Liver (tissue), 9 donors: ENCODE data around the gene GRK5. TPM values are rescaled to one million over a fixed set of nuclear protein-coding genes. Genes with fewer than 3 reads are reported as not detected.

Source experiments
- DNase-seq: peaks from one replicate; pipeline ENCODE4 v3.0.0-alpha.2; 2017; ENCODE audit warnings: low spot score
- H3K27ac ChIP-seq, 2 donors: one replicate each; pipeline ENCODE4 v1.7.0; 2013; ENCODE audit warnings: inconsistent platforms in 2 of 2, low read length in 2 of 2, control low read depth in 1 of 2, low read depth in 1 of 2, mild to moderate bottlenecking in 1 of 2
- H3K27me3 ChIP-seq, 4 donors: one replicate each; pipeline versions ENCODE4 v1.6.1 to v1.7.0; 2013; ENCODE audit warnings: low read length in 3 of 4, inconsistent platforms in 1 of 4, mild to moderate bottlenecking in 1 of 4, moderate library complexity in 1 of 4; ENCODE audit not compliant: control insufficient read depth in 4 of 4, insufficient read depth in 4 of 4
- H3K36me3 ChIP-seq, 4 donors: one replicate each; pipeline versions ENCODE4 v1.6.1 to v1.7.0; 2013; ENCODE audit warnings: low read length in 3 of 4, mild to moderate bottlenecking in 3 of 4, low read depth in 1 of 4, moderate library complexity in 1 of 4; ENCODE audit not compliant: control insufficient read depth in 4 of 4, insufficient read depth in 3 of 4
- H3K4me1 ChIP-seq, 4 donors: one replicate each; pipeline versions ENCODE4 v1.6.1 to v1.7.0; 2013; ENCODE audit warnings: low read length in 3 of 4, mild to moderate bottlenecking in 3 of 4, moderate library complexity in 1 of 4; ENCODE audit not compliant: control insufficient read depth in 4 of 4, insufficient read depth in 4 of 4
- H3K4me3 ChIP-seq, 3 donors: one replicate each; pipeline versions ENCODE4 v1.6.1 to v1.7.0; 2013; ENCODE audit warnings: low read length in 3 of 3, control low read depth in 1 of 3, low read depth in 1 of 3, mild to moderate bottlenecking in 1 of 3
- H3K9ac ChIP-seq, 2 donors: one replicate each; pipeline ENCODE4 v1.7.0; 2013; ENCODE audit warnings: low read length in 2 of 2, mild to moderate bottlenecking in 2 of 2, moderate library complexity in 2 of 2, control low read depth in 1 of 2, low read depth in 1 of 2
- H3K9me3 ChIP-seq, 4 donors: one replicate each; pipeline versions ENCODE4 v1.6.1 to v1.7.0; 2013; ENCODE audit warnings: low read length in 3 of 4; ENCODE audit not compliant: control insufficient read depth in 4 of 4
- EGR1 ChIP-seq, 2 donors: IDR thresholded peaks; 2 replicates each; pipeline ENCODE4 v1.6.1; 2016 to 2018; ENCODE audit warnings: antibody characterized with exemption in 2 of 2, low read depth in 2 of 2
- FOXA1 ChIP-seq: IDR thresholded peaks from 2 replicates; pipeline ENCODE4 v1.6.1; 2016; ENCODE audit warnings: antibody characterized with exemption
- FOXA2 ChIP-seq: IDR thresholded peaks from 2 replicates; pipeline ENCODE4 v1.6.1; 2016; ENCODE audit warnings: antibody characterized with exemption
- GABPA ChIP-seq, 2 donors: IDR thresholded peaks in 1 of 2; conservative IDR thresholded peaks in 1 of 2; 2 replicates each; pipeline ENCODE4 v1.6.1; 2016; ENCODE audit warnings: antibody characterized with exemption in 2 of 2, mild to moderate bottlenecking in 1 of 2, moderate library complexity in 1 of 2
- HNF4A ChIP-seq, 2 donors: conservative IDR thresholded peaks; 2 replicates each; pipeline ENCODE4 v1.6.1; 2016; ENCODE audit warnings: antibody characterized with exemption in 2 of 2, mild to moderate bottlenecking in 2 of 2
- HNF4G ChIP-seq: IDR thresholded peaks from 2 replicates; pipeline ENCODE4 v1.6.1; 2016; ENCODE audit warnings: antibody characterized with exemption
- NR2F2 ChIP-seq: IDR thresholded peaks from 2 replicates; pipeline ENCODE4 v1.6.1; 2016; ENCODE audit warnings: antibody characterized with exemption
- RAD21 ChIP-seq, 2 donors: IDR thresholded peaks; 2 replicates each; pipeline ENCODE4 v1.6.1; 2016; ENCODE audit warnings: antibody characterized with exemption in 2 of 2, mild to moderate bottlenecking in 2 of 2
- RXRA ChIP-seq, 2 donors: IDR thresholded peaks; 2 replicates each; pipeline ENCODE4 v1.6.1; 2017 to 2018; ENCODE audit warnings: antibody characterized with exemption in 2 of 2, mild to moderate bottlenecking in 1 of 2
- SP1 ChIP-seq: IDR thresholded peaks from 2 replicates; pipeline ENCODE4 v1.6.1; 2018; ENCODE audit warnings: antibody characterized with exemption, mild to moderate bottlenecking
- TAF1 ChIP-seq: conservative IDR thresholded peaks from 2 replicates; pipeline ENCODE4 v1.6.1; 2016; ENCODE audit warnings: antibody characterized with exemption, mild to moderate bottlenecking
- YY1 ChIP-seq: IDR thresholded peaks from 2 replicates; pipeline ENCODE4 v1.6.1; 2016; ENCODE audit warnings: antibody characterized with exemption, mild to moderate bottlenecking
- WGBS: extraction: QIAGEN DNeasy Blood & Tissue Kit; methylation state at CpG from one replicate; pipeline ENCODE4 v1.1.7; 2013; 5-methylcytosine and 5-hydroxymethylcytosine counted together
- polyA plus RNA-seq, 2 donors: library from polyadenylated mRNA; stranded (reverse) in 1 of 2; unstranded in 1 of 2; fragments of 200-250 nt in 1 of 2; fragments of >200 nt in 1 of 2; fragmentation: Nextera tagmentation in 1 of 2; extraction: Ambion mirVana in 1 of 2; gene quantifications; one replicate each; pipeline versions ENCODE4 v1.2.1 to v1.2.3, GENCODE V29; 2013 to 2015
- total RNA-seq, 2 donors: library from RNA; depleted of rRNA; stranded (reverse); fragments of >200 nt; gene quantifications; one replicate each; pipeline ENCODE4 v1.2.3, GENCODE V29; 2014
- TF ChIP-seq, protein P1 (sequence below): IDR thresholded peaks from 2 replicates; pipeline ENCODE4 v1.6.1; 2016; ENCODE audit warnings: antibody characterized with exemption
- TF ChIP-seq, protein P2 (sequence below): IDR thresholded peaks from 2 replicates; pipeline ENCODE4 v1.6.1; 2016; ENCODE audit warnings: antibody characterized with exemption, mild to moderate bottlenecking
- TF ChIP-seq, protein P3 (sequence below): IDR thresholded peaks from 2 replicates; pipeline ENCODE4 v1.6.1; 2016; ENCODE audit warnings: antibody characterized with exemption
- TF ChIP-seq, protein P4 (sequence below): IDR thresholded peaks from 2 replicates; pipeline ENCODE4 v1.6.1; 2016; ENCODE audit warnings: antibody characterized with exemption
- TF ChIP-seq, protein P5 (sequence below): fragments of 150-350 bp; IDR thresholded peaks from 2 replicates; pipeline ENCODE4 v1.5.1; 2017; ENCODE audit warnings: improper control_type of control experiment, low read depth, low read length; ENCODE audit not compliant: missing input control
- donor health status: healthy.
- donor health status: healthy.
- donor health status: healthy.
- donor health status: healthy.
- donor health status: healthy.

GRK5 gene
- total and polyA plus RNA-seq, 4 donors, result 2.1 to 6.6 (median 5.1) TPM

DNA sequence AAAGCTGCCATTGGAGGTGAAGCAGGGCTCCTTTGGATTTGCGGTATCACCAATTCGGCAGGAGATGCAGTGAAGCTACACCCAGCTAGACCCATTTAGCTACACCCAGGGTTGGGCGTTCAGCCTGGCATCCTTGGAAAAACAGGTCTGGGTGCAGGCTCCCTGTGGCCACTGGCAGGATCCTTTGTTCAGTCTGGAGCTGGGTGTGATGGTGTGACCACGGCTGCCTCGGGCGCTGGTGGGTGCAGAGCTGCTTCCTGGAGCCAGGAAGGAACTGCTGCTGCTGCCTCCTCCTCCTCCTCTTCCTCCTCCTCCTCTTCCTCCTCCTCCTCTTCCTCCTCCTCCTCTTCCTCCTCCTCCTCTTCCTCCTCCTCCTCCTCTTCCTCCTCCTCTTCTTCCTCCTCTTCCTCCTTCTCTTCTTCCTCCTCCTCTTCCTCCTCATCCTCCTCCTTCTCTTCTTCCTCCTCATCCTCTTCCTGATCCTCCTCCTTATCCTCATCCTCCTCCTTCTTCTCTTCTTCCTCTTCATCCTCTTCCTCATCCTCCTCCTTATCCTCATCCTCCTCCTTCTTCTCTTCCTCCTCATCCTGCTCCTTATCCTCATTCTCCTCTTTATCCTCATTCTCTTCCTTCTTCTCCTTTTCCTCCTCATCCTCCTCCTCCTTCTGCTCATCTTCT, 84.0 kb downstream of the GRK5 start:
- Histone ChIP-seq H3K36me3 (no peaks in the 10 kb centered on the region), H3K4me3 (no peak overlapping the region), H3K9me3 (no peaks in the 10 kb centered on the region), H3K27ac (no peak overlapping the region), H3K4me1 (peaks cover 7 to 30% (median 11%) of the 10 kb centered on the region in 4 donors), H3K9ac (no peak overlapping the region), H3K27me3 (no peaks in the 10 kb centered on the region)
- 67% methylated on average over 6 of the region's 6 CpGs for WGBS
- TF ChIP-seq, protein P1, sequence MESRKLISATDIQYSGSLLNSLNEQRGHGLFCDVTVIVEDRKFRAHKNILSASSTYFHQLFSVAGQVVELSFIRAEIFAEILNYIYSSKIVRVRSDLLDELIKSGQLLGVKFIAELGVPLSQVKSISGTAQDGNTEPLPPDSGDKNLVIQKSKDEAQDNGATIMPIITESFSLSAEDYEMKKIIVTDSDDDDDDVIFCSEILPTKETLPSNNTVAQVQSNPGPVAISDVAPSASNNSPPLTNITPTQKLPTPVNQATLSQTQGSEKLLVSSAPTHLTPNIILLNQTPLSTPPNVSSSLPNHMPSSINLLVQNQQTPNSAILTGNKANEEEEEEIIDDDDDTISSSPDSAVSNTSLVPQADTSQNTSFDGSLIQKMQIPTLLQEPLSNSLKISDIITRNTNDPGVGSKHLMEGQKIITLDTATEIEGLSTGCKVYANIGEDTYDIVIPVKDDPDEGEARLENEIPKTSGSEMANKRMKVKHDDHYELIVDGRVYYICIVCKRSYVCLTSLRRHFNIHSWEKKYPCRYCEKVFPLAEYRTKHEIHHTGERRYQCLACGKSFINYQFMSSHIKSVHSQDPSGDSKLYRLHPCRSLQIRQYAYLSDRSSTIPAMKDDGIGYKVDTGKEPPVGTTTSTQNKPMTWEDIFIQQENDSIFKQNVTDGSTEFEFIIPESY, result no peak
- no peak for TF ChIP-seq GABPA (IDR thresholded peaks at IDR 0.05 in 1 of 2, conservative IDR thresholded peaks at IDR 0.05 in 1 of 2)
- TF ChIP-seq, protein P2, sequence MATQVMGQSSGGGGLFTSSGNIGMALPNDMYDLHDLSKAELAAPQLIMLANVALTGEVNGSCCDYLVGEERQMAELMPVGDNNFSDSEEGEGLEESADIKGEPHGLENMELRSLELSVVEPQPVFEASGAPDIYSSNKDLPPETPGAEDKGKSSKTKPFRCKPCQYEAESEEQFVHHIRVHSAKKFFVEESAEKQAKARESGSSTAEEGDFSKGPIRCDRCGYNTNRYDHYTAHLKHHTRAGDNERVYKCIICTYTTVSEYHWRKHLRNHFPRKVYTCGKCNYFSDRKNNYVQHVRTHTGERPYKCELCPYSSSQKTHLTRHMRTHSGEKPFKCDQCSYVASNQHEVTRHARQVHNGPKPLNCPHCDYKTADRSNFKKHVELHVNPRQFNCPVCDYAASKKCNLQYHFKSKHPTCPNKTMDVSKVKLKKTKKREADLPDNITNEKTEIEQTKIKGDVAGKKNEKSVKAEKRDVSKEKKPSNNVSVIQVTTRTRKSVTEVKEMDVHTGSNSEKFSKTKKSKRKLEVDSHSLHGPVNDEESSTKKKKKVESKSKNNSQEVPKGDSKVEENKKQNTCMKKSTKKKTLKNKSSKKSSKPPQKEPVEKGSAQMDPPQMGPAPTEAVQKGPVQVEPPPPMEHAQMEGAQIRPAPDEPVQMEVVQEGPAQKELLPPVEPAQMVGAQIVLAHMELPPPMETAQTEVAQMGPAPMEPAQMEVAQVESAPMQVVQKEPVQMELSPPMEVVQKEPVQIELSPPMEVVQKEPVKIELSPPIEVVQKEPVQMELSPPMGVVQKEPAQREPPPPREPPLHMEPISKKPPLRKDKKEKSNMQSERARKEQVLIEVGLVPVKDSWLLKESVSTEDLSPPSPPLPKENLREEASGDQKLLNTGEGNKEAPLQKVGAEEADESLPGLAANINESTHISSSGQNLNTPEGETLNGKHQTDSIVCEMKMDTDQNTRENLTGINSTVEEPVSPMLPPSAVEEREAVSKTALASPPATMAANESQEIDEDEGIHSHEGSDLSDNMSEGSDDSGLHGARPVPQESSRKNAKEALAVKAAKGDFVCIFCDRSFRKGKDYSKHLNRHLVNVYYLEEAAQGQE, result no peak
- no peak for TF ChIP-seq TAF1
- TF ChIP-seq RAD21 (IDR thresholded peaks at IDR 0.05), result no peak
- no peak for DNase-seq

DNA sequence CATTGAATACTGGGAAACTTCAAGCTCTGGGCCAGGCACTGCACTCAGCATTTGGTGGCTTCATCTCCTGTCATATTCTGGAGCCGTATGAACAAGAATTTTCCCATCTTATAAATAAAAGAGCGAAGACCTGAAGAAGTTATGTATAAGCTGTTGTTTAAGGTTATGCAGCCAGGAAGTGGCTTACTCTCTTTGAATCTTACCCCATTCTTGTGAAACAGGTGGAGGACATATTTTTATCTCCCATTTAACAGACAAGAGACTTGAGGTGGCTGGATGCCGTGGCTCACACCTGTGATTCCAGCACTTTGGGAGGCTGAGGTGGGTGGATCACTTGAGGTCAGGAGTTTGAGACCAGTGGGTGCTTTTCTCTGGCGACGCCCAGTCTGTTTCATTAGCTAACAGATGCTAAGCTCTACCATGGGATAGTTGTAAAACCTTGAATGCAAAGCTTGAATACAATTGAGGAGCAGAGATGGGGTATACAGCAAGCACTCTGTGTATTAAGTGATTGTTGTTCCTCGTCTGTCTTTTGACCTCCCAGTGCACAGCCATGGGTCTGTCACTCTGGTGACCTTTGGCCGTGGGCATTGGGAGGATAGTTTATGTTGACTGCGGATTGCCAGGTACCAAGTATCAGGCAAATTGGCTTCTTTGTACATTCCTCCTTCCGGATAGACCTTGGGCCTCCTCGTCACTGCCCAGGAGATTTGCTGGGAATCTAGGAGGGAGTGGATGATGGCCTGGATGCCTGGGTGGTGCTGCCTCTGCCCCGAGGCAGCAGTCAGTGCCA, 85.8 kb downstream of the GRK5 start:
- Histone ChIP-seq H3K4me1 (peaks cover 5 to 30% (median 11%) of the 10 kb centered on the region in 4 donors), H3K9ac (no peak overlapping the region), H3K9me3 (no peaks in the 10 kb centered on the region), H3K4me3 (no peak overlapping the region), H3K27ac (no peak overlapping the region), H3K36me3 (peaks cover 0 to 1% (median 0%) of the 10 kb centered on the region in 4 donors), H3K27me3 (no peaks in the 10 kb centered on the region)
- TF ChIP-seq, protein P3, sequence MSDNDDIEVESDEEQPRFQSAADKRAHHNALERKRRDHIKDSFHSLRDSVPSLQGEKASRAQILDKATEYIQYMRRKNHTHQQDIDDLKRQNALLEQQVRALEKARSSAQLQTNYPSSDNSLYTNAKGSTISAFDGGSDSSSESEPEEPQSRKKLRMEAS, result no peak
- no peak for TF ChIP-seq NR2F2
- no peak for TF ChIP-seq FOXA1
- TF ChIP-seq SP1, result no peak
- TF ChIP-seq RXRA (IDR thresholded peaks at IDR 0.05), result peak in 1 of 2 donors; percentile 58
- no peak for TF ChIP-seq GABPA (IDR thresholded peaks at IDR 0.05 in 1 of 2, conservative IDR thresholded peaks at IDR 0.05 in 1 of 2)
- TF ChIP-seq, protein P4, sequence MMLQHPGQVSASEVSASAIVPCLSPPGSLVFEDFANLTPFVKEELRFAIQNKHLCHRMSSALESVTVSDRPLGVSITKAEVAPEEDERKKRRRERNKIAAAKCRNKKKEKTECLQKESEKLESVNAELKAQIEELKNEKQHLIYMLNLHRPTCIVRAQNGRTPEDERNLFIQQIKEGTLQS, result no peak
- TF ChIP-seq, protein P2, result no peak
- TF ChIP-seq HNF4A (conservative IDR thresholded peaks at IDR 0.05), result peak; percentile 61 to 70
- TF ChIP-seq FOXA2, result no peak
- no peak for TF ChIP-seq RAD21 (IDR thresholded peaks at IDR 0.05)
- TF ChIP-seq HNF4G, result no peak
- no peak for TF ChIP-seq EGR1 (IDR thresholded peaks at IDR 0.05; ENCODE audit: low read depth in 2 of 2)
- TF ChIP-seq TAF1, result no peak
- TF ChIP-seq, protein P5, sequence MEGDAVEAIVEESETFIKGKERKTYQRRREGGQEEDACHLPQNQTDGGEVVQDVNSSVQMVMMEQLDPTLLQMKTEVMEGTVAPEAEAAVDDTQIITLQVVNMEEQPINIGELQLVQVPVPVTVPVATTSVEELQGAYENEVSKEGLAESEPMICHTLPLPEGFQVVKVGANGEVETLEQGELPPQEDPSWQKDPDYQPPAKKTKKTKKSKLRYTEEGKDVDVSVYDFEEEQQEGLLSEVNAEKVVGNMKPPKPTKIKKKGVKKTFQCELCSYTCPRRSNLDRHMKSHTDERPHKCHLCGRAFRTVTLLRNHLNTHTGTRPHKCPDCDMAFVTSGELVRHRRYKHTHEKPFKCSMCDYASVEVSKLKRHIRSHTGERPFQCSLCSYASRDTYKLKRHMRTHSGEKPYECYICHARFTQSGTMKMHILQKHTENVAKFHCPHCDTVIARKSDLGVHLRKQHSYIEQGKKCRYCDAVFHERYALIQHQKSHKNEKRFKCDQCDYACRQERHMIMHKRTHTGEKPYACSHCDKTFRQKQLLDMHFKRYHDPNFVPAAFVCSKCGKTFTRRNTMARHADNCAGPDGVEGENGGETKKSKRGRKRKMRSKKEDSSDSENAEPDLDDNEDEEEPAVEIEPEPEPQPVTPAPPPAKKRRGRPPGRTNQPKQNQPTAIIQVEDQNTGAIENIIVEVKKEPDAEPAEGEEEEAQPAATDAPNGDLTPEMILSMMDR, result no peak
- TF ChIP-seq YY1, result no peak
- WGBS, result 66% methylated on average over 11 of the region's 11 CpGs
- DNase-seq, result no peak
